NCI-H187 treated with DMSO at 0.1 percent for 48 hours (cell line): ENCODE data around the gene EGR2.
"Not testable (repeated sequence)": the region's sequence is repeated elsewhere in the genome, so short reads cannot be mapped to it uniquely, and the experiment has no call there.

Source experiments
- DNase-seq: peaks from one replicate; lab custom pipeline; 2025; lab: John Stamatoyannopoulos, UW

EGR2 gene

GRCh38 chr10:62794306-62794705 lies 21.9 kb downstream of the EGR2 start:
- no peak for DNase-seq

- no peak for DNase-seq
Measured at GRCh38 chr10:62792261-62792660, 23.9 kb downstream of the EGR2 start.

- no peak for DNase-seq
Measured at GRCh38 chr10:62790571-62790970, 25.6 kb downstream of the EGR2 start.

GRCh38 chr10:62790019-62790555 lies 26.1 kb downstream of the EGR2 start:
- DNase-seq = no peak

GRCh38 chr10:62788861-62789467 lies 27.2 kb downstream of the EGR2 start:
- DNase-seq = no peak

- not testable (repeated sequence) for DNase-seq
Measured at GRCh38 chr10:62788285-62788684, 27.9 kb downstream of the EGR2 start.

GRCh38 chr10:62784537-62784936 lies 31.6 kb downstream of the EGR2 start:
- DNase-seq = not testable (repeated sequence)

GRCh38 chr10:62779487-62780248 lies 36.5 kb downstream of the EGR2 start:
- no peak for DNase-seq

- no peak for DNase-seq
Measured at GRCh38 chr10:62778125-62778524, 38.0 kb downstream of the EGR2 start.

- no peak for DNase-seq
Measured at GRCh38 chr10:62772186-62772974, 43.8 kb downstream of the EGR2 start.

GRCh38 chr10:62769574-62770242 lies 46.5 kb downstream of the EGR2 start:
- no peak for DNase-seq

GRCh38 chr10:62766386-62766785 lies 49.8 kb downstream of the EGR2 start:
- DNase-seq = no peak

- no peak for DNase-seq
Measured at GRCh38 chr10:62765726-62766125, 50.4 kb downstream of the EGR2 start.

- no peak for DNase-seq
Measured at GRCh38 chr10:62764011-62764410, 52.2 kb downstream of the EGR2 start.

GRCh38 chr10:62763155-62763554 lies 53.0 kb downstream of the EGR2 start:
- DNase-seq = no peak
